ENCODE results near the gene SLC1A1.

GRCh38 chr9:4514252-4515128, 24.2 kb downstream of the SLC1A1 start:
- TF ChIP-seq POU6F1 (CRISPR knock-in tag; IDR thresholded peaks at IDR 0.05; ENCODE audit: borderline replicate concordance, low read depth) (no peak), ISL1 (CRISPR knock-in tag; IDR thresholded peaks at IDR 0.05) (no peak), ZNF70 (CRISPR knock-in tag; IDR thresholded peaks at IDR 0.05) (no peak), TOX (CRISPR knock-in tag; IDR thresholded peaks at IDR 0.05; ENCODE audit: borderline replicate concordance) (no peak), ZC3H10 (CRISPR knock-in tag; IDR thresholded peaks at IDR 0.05) (no peak)

Data from SK-N-SH treated with all-trans-retinoic acid at 6 μM for 48 hours (cell line).